Activated CD8-positive, alpha-beta memory T cell treated with anti-CD3 and anti-CD28 coated beads, Interleukin-2, amount 50 U/mL, for 24 hours (primary cell): ENCODE measurements around the gene ISG15.

Experiments
- DNase-seq: peaks from one replicate; pipeline ENCODE4 v3.0.0-alpha.2; 2020; ENCODE audit errors: extremely low read depth

The ISG15 gene

GRCh38 chr1:1013105-1013921, at the start of gene ISG15:
TSS of gene ISG15 (plus strand) at chr1:1013497. CDS start at chr1:1013574, 77 bp downstream.
- DNase-seq: peak; percentile 64

GRCh38 chr1:963746-964525, 49.4 kb upstream of the ISG15 start:
- no peak for DNase-seq

GRCh38 chr1:964691-965525, 48.4 kb upstream of the ISG15 start:
- no peak for DNase-seq

- DNase-seq: no peak
Measured at GRCh38 chr1:965526-966134, 47.7 kb upstream of the ISG15 start.

- no peak for DNase-seq
Measured at GRCh38 chr1:966135-966703, 47.1 kb upstream of the ISG15 start, which contains the start of gene PLEKHN1. TSS of gene PLEKHN1 (plus strand) at chr1:966482. CDS start at chr1:966532, 50 bp downstream.

GRCh38 chr1:966704-967300, 46.5 kb upstream of the ISG15 start:
- DNase-seq: peak; percentile 63

GRCh38 chr1:967466-968343, 45.6 kb upstream of the ISG15 start:
- no peak for DNase-seq

- no peak for DNase-seq
Measured at GRCh38 chr1:969260-969855, 43.9 kb upstream of the ISG15 start.

GRCh38 chr1:970242-970972, 42.9 kb upstream of the ISG15 start:
- DNase-seq: no peak

GRCh38 chr1:970973-971730, 42.1 kb upstream of the ISG15 start:
- DNase-seq: no peak

GRCh38 chr1:971751-972506, 41.4 kb upstream of the ISG15 start:
- DNase-seq: no peak

GRCh38 chr1:972726-973458, 40.4 kb upstream of the ISG15 start:
- no peak for DNase-seq

GRCh38 chr1:973459-974292, 39.6 kb upstream of the ISG15 start:
- DNase-seq: no peak

- no peak for DNase-seq
Measured at GRCh38 chr1:974293-974640, 39.0 kb upstream of the ISG15 start.

GRCh38 chr1:974687-975328, 38.5 kb upstream of the ISG15 start:
- no peak for DNase-seq
